ENCODE results near the gene GLI3.

GRCh38 chr7:42076870-42077269, 160.1 kb downstream of the GLI3 start:
- TF ChIP-seq, protein P1, sequence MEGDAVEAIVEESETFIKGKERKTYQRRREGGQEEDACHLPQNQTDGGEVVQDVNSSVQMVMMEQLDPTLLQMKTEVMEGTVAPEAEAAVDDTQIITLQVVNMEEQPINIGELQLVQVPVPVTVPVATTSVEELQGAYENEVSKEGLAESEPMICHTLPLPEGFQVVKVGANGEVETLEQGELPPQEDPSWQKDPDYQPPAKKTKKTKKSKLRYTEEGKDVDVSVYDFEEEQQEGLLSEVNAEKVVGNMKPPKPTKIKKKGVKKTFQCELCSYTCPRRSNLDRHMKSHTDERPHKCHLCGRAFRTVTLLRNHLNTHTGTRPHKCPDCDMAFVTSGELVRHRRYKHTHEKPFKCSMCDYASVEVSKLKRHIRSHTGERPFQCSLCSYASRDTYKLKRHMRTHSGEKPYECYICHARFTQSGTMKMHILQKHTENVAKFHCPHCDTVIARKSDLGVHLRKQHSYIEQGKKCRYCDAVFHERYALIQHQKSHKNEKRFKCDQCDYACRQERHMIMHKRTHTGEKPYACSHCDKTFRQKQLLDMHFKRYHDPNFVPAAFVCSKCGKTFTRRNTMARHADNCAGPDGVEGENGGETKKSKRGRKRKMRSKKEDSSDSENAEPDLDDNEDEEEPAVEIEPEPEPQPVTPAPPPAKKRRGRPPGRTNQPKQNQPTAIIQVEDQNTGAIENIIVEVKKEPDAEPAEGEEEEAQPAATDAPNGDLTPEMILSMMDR (conservative IDR thresholded peaks at IDR 0.05; ENCODE audit: low read depth, low read length), result no peak
- no peak for TF ChIP-seq RFX5 (IDR thresholded peaks at IDR 0.05; ENCODE audit: low read depth, low read length)
- TF ChIP-seq CHD1 (IDR thresholded peaks at IDR 0.05; ENCODE audit: low read depth, low read length), result no peak
- no peak for TF ChIP-seq RAD21 (IDR thresholded peaks at IDR 0.05; ENCODE audit: low read length)
- TF ChIP-seq POLR2A (IDR thresholded peaks at IDR 0.05; ENCODE audit: low read depth, low read length), result no peak

Data from IMR-90 (cell line).